ENCODE measurements around the gene FBXL20. TPM values are rescaled to one million over a fixed set of nuclear protein-coding genes. Genes with fewer than 3 reads are reported as not detected.
A peak's percentile ranks its signal among the peaks of the same experiment; 100 is the strongest.

Gene FBXL20
- total RNA-seq, 1 experiment from 2014 or later = 6.8 TPM

DNA sequence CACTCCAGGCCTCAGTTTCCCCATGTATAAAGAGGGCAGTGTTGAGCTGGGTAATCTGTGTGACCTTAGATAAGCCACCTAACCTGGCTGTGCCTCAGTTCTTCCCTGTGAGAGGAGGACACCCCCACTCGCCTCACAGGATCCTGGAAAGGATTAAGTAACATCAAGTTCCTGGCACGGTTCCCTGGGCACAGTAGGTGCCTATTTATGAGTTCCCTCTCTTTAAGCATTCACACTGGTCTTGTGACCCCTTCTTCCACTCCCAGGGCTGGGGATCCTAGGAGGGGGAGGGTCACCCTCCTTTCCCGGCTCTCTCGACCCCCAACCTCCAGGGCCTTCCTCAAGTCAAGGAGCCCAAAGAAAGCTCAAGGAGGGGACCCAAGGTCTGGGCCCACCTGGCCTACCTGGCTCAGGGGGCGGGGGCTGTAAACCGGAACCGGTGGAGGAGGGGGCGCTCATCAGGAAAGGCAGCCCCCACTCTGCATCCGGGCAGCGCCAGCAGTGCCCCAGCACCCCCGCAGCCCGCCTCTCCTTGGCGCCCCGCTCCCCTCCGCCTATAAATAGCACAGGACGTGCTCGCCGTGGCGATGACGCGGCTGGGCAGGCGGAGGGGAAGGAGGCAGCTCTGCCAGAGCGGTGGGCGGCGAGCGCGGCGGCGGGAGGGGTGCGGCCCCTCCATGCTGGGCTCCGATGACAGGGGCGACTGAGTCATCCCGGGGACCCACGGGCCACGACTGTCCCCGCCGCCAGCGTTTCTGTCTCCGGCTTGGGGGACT, 191.9 kb downstream of the FBXL20 start:
- Histone ChIP-seq H3K4me1 (ENCODE audit: insufficient read depth, low read length, poor library complexity, severe bottlenecking) (peaks cover 22% of the 10 kb centered on the region), H3K27ac (ENCODE audit: low read depth, low read length, poor library complexity, severe bottlenecking) (peak overlapping the region; percentile 82), H3K36me3 (ENCODE audit: insufficient read depth, low read length, poor library complexity, severe bottlenecking) (no peaks in the 10 kb centered on the region), H3K4me3 (ENCODE audit: low read depth, low read length, poor library complexity, severe bottlenecking) (peak overlapping the region; percentile 32), H3K27me3 (replicated peaks; ENCODE audit: insufficient read depth, low read depth, low read length, poor library complexity) (no peaks in the 10 kb centered on the region), H3K9me3 (ENCODE audit: low read depth, low read length, poor library complexity, severe bottlenecking) (no peaks in the 10 kb centered on the region)
- intact Hi-C loops (cut with micrococcal nuclease; ENCODE audit: unreplicated experiment) = no loop called here
- BruUV-seq (replicated peaks) = no TSS peak
- ChIA-PET POLR2A (ENCODE audit: low non-redundant PET) (interaction anchor here (0.7 to 1.1 kb wide), 2 partner anchors 10 to 458 kb away, joined by 3 to 6 read pairs; partner anchors contain the start of gene RPL19), CTCF (interaction anchor here (1.0 to 3.7 kb wide), 4 partner anchors 23 to 36 kb away, joined by 3 to 40 read pairs (median 4); no protein-coding TSS in a partner anchor)
- TF ChIP-seq CTCF (conservative IDR thresholded peaks at IDR 0.05; ENCODE audit: low read depth, low read length) = no peak
- TF ChIP-seq EZH2 (IDR thresholded peaks at IDR 0.05; ENCODE audit: borderline replicate concordance, low read depth, low read length, poor library complexity, severe bottlenecking) = no peak
- peak; percentile 71 for DNase-seq (ENCODE audit: low spot score)

DNA sequence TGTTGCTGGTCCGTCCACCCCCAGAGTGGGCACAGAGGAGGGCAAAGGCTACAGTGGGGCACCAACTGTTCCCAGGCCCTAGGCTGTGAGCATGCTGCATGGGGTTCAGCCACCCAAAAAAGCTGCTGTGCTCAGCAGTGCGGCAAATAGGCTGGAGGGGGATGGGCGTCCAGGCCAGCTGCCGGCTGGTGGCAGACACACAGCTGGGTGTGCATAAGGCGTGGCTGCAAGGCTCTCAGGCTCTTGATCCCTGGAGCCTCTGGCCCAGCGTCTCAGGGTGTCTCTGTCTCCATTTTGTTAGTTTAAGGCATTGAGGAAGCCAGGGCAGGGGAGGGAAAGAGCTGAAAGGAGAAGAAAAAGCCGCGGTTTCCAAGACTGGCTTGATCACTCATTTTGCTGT, 192.5 kb downstream of the FBXL20 start:
- no peaks in the 10 kb centered on the region for H3K9me3 ChIP-seq (ENCODE audit: low read depth, low read length, poor library complexity, severe bottlenecking)
- H3K27ac ChIP-seq (ENCODE audit: low read depth, low read length, poor library complexity, severe bottlenecking) = peak overlapping the region; percentile 82
- DNase-seq (ENCODE audit: low spot score) = peak; percentile 65
- POLR2A ChIA-PET (ENCODE audit: low non-redundant PET) = interaction anchor here (0.6 to 1.1 kb wide), 3 partner anchors 9 to 459 kb away, joined by 3 to 6 read pairs (median 4); partner anchors contain the start of gene RPL19
- peaks cover 22% of the 10 kb centered on the region for H3K4me1 ChIP-seq (ENCODE audit: insufficient read depth, low read length, poor library complexity, severe bottlenecking)
- no TSS peak for BruUV-seq (replicated peaks)
- H3K4me3 ChIP-seq (ENCODE audit: low read depth, low read length, poor library complexity, severe bottlenecking) = no peak overlapping the region
- no peaks in the 10 kb centered on the region for H3K27me3 ChIP-seq (replicated peaks; ENCODE audit: insufficient read depth, low read depth, low read length, poor library complexity)
- TF ChIP-seq CTCF (conservative IDR thresholded peaks at IDR 0.05; ENCODE audit: low read depth, low read length) (no peak), EZH2 (IDR thresholded peaks at IDR 0.05; ENCODE audit: borderline replicate concordance, low read depth, low read length, poor library complexity, severe bottlenecking) (no peak)
- peaks cover 6% of the 10 kb centered on the region for H3K36me3 ChIP-seq (ENCODE audit: insufficient read depth, low read length, poor library complexity, severe bottlenecking)
- CTCF ChIA-PET = interaction anchor here (1.0 to 3.7 kb wide), 4 partner anchors 24 to 36 kb away, joined by 3 to 40 read pairs (median 4); no protein-coding TSS in a partner anchor
- intact Hi-C loops (cut with micrococcal nuclease; ENCODE audit: unreplicated experiment) = no loop called here

DNA sequence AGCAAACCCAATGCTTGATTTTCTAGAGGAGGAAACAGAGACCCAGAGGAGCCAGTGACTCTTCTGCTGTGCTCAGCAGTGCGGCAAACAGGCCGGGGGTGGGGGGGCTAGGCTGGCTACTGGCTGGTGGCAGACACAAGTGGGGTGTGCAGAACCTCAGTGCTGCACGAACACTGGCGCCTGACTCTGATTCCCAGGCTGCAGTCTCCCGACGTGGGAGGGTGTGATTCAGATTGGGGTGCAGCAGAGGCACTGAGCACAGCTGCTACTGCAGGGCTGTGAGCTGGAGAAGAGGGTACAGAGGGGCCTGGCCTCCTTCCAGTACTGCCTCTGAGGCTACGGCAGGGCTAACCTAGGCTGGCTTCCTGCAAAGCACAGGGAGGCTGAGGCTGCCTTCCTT, 193.3 kb downstream of the FBXL20 start:
- POLR2A ChIA-PET (ENCODE audit: low non-redundant PET) = no interaction called here
- CTCF ChIA-PET = interaction anchor here (1.2 to 3.7 kb wide), 2 partner anchors 27 to 37 kb away, joined by 3 to 40 read pairs; no protein-coding TSS in a partner anchor
- Histone ChIP-seq H3K4me3 (ENCODE audit: low read depth, low read length, poor library complexity, severe bottlenecking) (no peak overlapping the region), H3K36me3 (ENCODE audit: insufficient read depth, low read length, poor library complexity, severe bottlenecking) (peaks cover 13% of the 10 kb centered on the region), H3K9me3 (ENCODE audit: low read depth, low read length, poor library complexity, severe bottlenecking) (no peaks in the 10 kb centered on the region), H3K27me3 (replicated peaks; ENCODE audit: insufficient read depth, low read depth, low read length, poor library complexity) (no peaks in the 10 kb centered on the region), H3K27ac (ENCODE audit: low read depth, low read length, poor library complexity, severe bottlenecking) (no peak overlapping the region), H3K4me1 (ENCODE audit: insufficient read depth, low read length, poor library complexity, severe bottlenecking) (peaks cover 22% of the 10 kb centered on the region)
- no TSS peak for BruUV-seq (replicated peaks)
- TF ChIP-seq CTCF (conservative IDR thresholded peaks at IDR 0.05; ENCODE audit: low read depth, low read length) = no peak
- intact Hi-C loops (cut with micrococcal nuclease; ENCODE audit: unreplicated experiment) = no loop called here
- no peak for DNase-seq (ENCODE audit: low spot score)

Measured in A673 (cell line).